ENCODE results near the gene TMIGD3. TPM values are rescaled to one million over a fixed set of nuclear protein-coding genes. Genes with fewer than 3 reads are reported as not detected.

TMIGD3 gene
- total RNA-seq, 1 experiment from 2014 or later = not detected

GRCh38 chr1:111509997-111510375, 6.6 kb upstream of the TMIGD3 start:
- no peak for DNase-seq (ENCODE audit: extremely low read depth, low read depth)

- DNase-seq (ENCODE audit: extremely low read depth, low read depth) = peak; percentile 36
These were observed 4.2 kb upstream of the TMIGD3 start for GRCh38 chr1:111507411-111508201.

- DNase-seq (ENCODE audit: extremely low read depth, low read depth) = no peak
These were observed 3.1 kb upstream of the TMIGD3 start for GRCh38 chr1:111506561-111506960.

- DNase-seq (ENCODE audit: extremely low read depth, low read depth) = no peak
These were observed 2.2 kb upstream of the TMIGD3 start for GRCh38 chr1:111505641-111506119.

GRCh38 chr1:111504097-111504496, 664 bp upstream of the TMIGD3 start:
- no peak for DNase-seq (ENCODE audit: extremely low read depth, low read depth)

- no peak for DNase-seq (ENCODE audit: extremely low read depth, low read depth)
These were observed 1.8 kb downstream of the TMIGD3 start for GRCh38 chr1:111501645-111502044.

- DNase-seq (ENCODE audit: extremely low read depth, low read depth) = no peak
These were observed 4.2 kb downstream of the TMIGD3 start for GRCh38 chr1:111499026-111499785.

GRCh38 chr1:111497592-111497991, 5.8 kb downstream of the TMIGD3 start:
- no peak for DNase-seq (ENCODE audit: extremely low read depth, low read depth)

- no peak for DNase-seq (ENCODE audit: extremely low read depth, low read depth)
These were observed 7.0 kb downstream of the TMIGD3 start for GRCh38 chr1:111496398-111496797.

- DNase-seq (ENCODE audit: extremely low read depth, low read depth) = no peak
These were observed 12.4 kb downstream of the TMIGD3 start for GRCh38 chr1:111491070-111491469.

GRCh38 chr1:111490220-111490619, 13.2 kb downstream of the TMIGD3 start:
- no peak for DNase-seq (ENCODE audit: extremely low read depth, low read depth)

GRCh38 chr1:111489604-111490003, 13.8 kb downstream of the TMIGD3 start:
- DNase-seq (ENCODE audit: extremely low read depth, low read depth) = no peak

GRCh38 chr1:111488669-111489068, 14.8 kb downstream of the TMIGD3 start:
- no peak for DNase-seq (ENCODE audit: extremely low read depth, low read depth)

GRCh38 chr1:111487133-111487532, 16.3 kb downstream of the TMIGD3 start:
- DNase-seq (ENCODE audit: extremely low read depth, low read depth) = no peak

GRCh38 chr1:111486431-111486830, 17.0 kb downstream of the TMIGD3 start:
- no peak for DNase-seq (ENCODE audit: extremely low read depth, low read depth)

GRCh38 chr1:111484391-111485026, 18.9 kb downstream of the TMIGD3 start:
- no peak for DNase-seq (ENCODE audit: extremely low read depth, low read depth)

GRCh38 chr1:111483876-111484275, 19.6 kb downstream of the TMIGD3 start:
- no peak for DNase-seq (ENCODE audit: extremely low read depth, low read depth)

- DNase-seq (ENCODE audit: extremely low read depth, low read depth) = no peak
These were observed 20.3 kb downstream of the TMIGD3 start for GRCh38 chr1:111483166-111483565.

- peak; percentile 35 for DNase-seq (ENCODE audit: extremely low read depth, low read depth)
These were observed 21.8 kb downstream of the TMIGD3 start for GRCh38 chr1:111481387-111482221.

- DNase-seq (ENCODE audit: extremely low read depth, low read depth) = no peak
These were observed 22.8 kb downstream of the TMIGD3 start for GRCh38 chr1:111480674-111481073.
